K562 (cell line): Measurements from ENCODE around the gene GYS1. TPM values are rescaled to one million over a fixed set of nuclear protein-coding genes. Genes with fewer than 3 reads are reported as not detected.

Source experiments
- BRD4 ChIP-seq: fragments of 200-600 bp; sonication (generic); IDR thresholded peaks from 2 replicates; pipeline ENCODE4 v1.6.1; 2017; ENCODE audit warnings: inconsistent platforms
- CREBBP ChIP-seq: IDR thresholded peaks from one replicate; pipeline ENCODE4 v1.6.1; 2012; ENCODE audit warnings: low read depth, mild to moderate bottlenecking, control low read depth, inconsistent platforms, low read length
- EWSR1 ChIP-seq: fragments of 450-650 bp; IDR thresholded peaks from 2 replicates; pipeline ENCODE4 v1.6.1; 2018; ENCODE audit warnings: borderline replicate concordance, mild to moderate bottlenecking, low read depth, moderate library complexity; ENCODE audit not compliant: partially characterized antibody
- FOXM1 ChIP-seq, 2 experiments: fragments of 450-650 bp in 1 of 2; sonication (generic) in 1 of 2; formaldehyde crosslinking in 1 of 2; IDR thresholded peaks; 2 replicates each; pipeline versions ENCODE4 v1.6.1 to v1.9.0; 2017 to 2022; ENCODE audit warnings: low read depth in 2 of 2, mild to moderate bottlenecking in 2 of 2, missing genetic modification reagents in 1 of 2, moderate library complexity in 1 of 2
- HDAC6 ChIP-seq: IDR thresholded peaks from 2 replicates; pipeline ENCODE4 v1.6.1; 2012; ENCODE audit warnings: low read depth, mild to moderate bottlenecking, control low read depth, inconsistent platforms, low read length, moderate library complexity
- MCM3 ChIP-seq: fragments of 450-650 bp; IDR thresholded peaks from 2 replicates; pipeline ENCODE4 v1.6.1; 2016
- POLR2AphosphoS2 ChIP-seq: IDR thresholded peaks from 2 replicates; pipeline ENCODE4 v1.6.1; 2012; ENCODE audit warnings: low read length, improper control_type of control experiment
- SMC3 ChIP-seq: conservative IDR thresholded peaks from 2 replicates; pipeline ENCODE4 v1.6.1; 2011; ENCODE audit warnings: low read depth, low read length, improper control_type of control experiment; ENCODE audit not compliant: insufficient read depth
- ZNF184 ChIP-seq: sonication (generic); formaldehyde crosslinking; IDR thresholded peaks from 2 replicates; pipeline ENCODE4 v1.5.0; 2020; ENCODE audit warnings: missing genetic modification reagents
- ZNF408 ChIP-seq: fragments of 250-450 bp; sonication (Bioruptor Pico); IDR thresholded peaks from 2 replicates; pipeline ENCODE4 v1.4.0; 2020; ENCODE audit warnings: low read depth, mild to moderate bottlenecking, moderate library complexity
- ZNF785 ChIP-seq: fragments of 250-450 bp; sonication (Bioruptor Pico); IDR thresholded peaks from 2 replicates; pipeline ENCODE4 v1.4.0; 2020; ENCODE audit warnings: mild to moderate bottlenecking
- polyA plus RNA-seq, 8 experiments: library from polyadenylated mRNA; depleted of rRNA in 4 of 8; stranded (reverse) in 5 of 8; unstranded in 3 of 8; fragments of >200 nt; fragmentation: Nextera tagmentation in 2 of 8; fragmentation: Illumina TruSeq in 1 of 8; extraction: Ambion mirVana in 2 of 8; extraction: Trizol in 1 of 8; gene quantifications; 2 replicates each; pipeline versions ENCODE4 v1.2.1 to v1.2.3, GENCODE V29; 2011 to 2014; ENCODE audit warnings: inconsistent platforms in 1 of 8, missing spikeins in 1 of 8
- total RNA-seq, 7 experiments: library from RNA; depleted of rRNA in 6 of 7; stranded (reverse); fragments of >200 nt in 6 of 7; fragmentation: Illumina TruSeq in 2 of 7; extraction: Trizol in 2 of 7; gene quantifications; 2 replicates each; pipeline versions ENCODE4 v1.2.1 to v1.2.3, GENCODE V29; 2011 to 2021; ENCODE audit warnings: low replicate concordance in 1 of 7
- TF ChIP-seq, protein P1 (sequence below), 2 experiments: fragments of 450-650 bp; IDR thresholded peaks; 2 replicates each; pipeline ENCODE4 v1.6.1; 2016
- TF ChIP-seq, protein P2 (sequence below): fragments of 150-350 bp; IDR thresholded peaks from 2 replicates; pipeline ENCODE4 v1.6.1; 2014; ENCODE audit warnings: low read depth, mild to moderate bottlenecking, low read length, borderline replicate concordance
- TF ChIP-seq, protein P3 (sequence below): IDR thresholded peaks from 2 replicates; pipeline ENCODE4 v1.6.1; 2011; ENCODE audit not compliant: insufficient read length; ENCODE audit errors: extremely low read depth
- TF ChIP-seq, protein P4 (sequence below): fragments of 250-450 bp; sonication (Bioruptor Pico); IDR thresholded peaks from 2 replicates; pipeline ENCODE4 v1.5.0; 2021
- TF ChIP-seq, protein P5 (sequence below): IDR thresholded peaks from 3 replicates; pipeline ENCODE4 v1.6.1; 2011; ENCODE audit warnings: borderline replicate concordance, mild to moderate bottlenecking, moderate library complexity; ENCODE audit not compliant: insufficient read length; ENCODE audit errors: extremely low read depth
- TF ChIP-seq, protein P6 (sequence below), 2 experiments: fragments of 450-650 bp in 1 of 2; sonication (generic) in 1 of 2; formaldehyde crosslinking in 1 of 2; IDR thresholded peaks in 1 of 2; conservative IDR thresholded peaks in 1 of 2; 2 replicates each; pipeline versions ENCODE4 v1.6.1 to v1.8.1; 2016 to 2023; ENCODE audit warnings: mild to moderate bottlenecking in 2 of 2, moderate library complexity in 2 of 2, inconsistent platforms in 1 of 2, missing genetic modification reagents in 1 of 2

The GYS1 gene
- total and polyA plus RNA-seq, 9 of the 15 experiments (the other 6 are each of a cell fraction or from before 2014, with no cell fraction given): 1.9 to 31.1 (median 15.2) TPM

DNA sequence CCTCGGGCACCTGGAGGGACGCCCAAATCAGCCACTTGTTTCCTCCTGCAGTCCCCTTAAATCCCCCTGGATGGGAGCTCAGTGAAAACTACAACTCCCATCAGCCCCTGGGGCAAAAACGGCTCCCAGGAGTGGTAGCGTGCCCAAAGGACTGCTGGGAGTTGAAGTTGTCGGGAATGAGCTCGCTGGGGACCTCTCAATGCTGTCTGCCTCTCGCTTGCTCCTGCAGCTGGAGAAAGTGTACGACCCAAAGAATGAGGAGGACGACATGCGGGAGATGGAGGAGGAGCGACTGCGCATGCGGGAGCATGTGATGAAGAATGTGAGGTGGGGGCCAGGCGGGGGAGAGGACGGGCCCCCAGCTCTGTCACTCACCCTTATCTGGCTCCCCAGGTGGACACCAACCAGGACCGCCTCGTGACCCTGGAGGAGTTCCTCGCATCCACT, 74.3 kb downstream of the GYS1 start (continued):
- TF ChIP-seq, protein P1, sequence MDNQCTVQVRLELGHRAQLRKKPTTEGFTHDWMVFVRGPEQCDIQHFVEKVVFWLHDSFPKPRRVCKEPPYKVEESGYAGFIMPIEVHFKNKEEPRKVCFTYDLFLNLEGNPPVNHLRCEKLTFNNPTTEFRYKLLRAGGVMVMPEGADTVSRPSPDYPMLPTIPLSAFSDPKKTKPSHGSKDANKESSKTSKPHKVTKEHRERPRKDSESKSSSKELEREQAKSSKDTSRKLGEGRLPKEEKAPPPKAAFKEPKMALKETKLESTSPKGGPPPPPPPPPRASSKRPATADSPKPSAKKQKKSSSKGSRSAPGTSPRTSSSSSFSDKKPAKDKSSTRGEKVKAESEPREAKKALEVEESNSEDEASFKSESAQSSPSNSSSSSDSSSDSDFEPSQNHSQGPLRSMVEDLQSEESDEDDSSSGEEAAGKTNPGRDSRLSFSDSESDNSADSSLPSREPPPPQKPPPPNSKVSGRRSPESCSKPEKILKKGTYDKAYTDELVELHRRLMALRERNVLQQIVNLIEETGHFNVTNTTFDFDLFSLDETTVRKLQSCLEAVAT (IDR thresholded peaks at IDR 0.05): no peak
- TF ChIP-seq, protein P2, sequence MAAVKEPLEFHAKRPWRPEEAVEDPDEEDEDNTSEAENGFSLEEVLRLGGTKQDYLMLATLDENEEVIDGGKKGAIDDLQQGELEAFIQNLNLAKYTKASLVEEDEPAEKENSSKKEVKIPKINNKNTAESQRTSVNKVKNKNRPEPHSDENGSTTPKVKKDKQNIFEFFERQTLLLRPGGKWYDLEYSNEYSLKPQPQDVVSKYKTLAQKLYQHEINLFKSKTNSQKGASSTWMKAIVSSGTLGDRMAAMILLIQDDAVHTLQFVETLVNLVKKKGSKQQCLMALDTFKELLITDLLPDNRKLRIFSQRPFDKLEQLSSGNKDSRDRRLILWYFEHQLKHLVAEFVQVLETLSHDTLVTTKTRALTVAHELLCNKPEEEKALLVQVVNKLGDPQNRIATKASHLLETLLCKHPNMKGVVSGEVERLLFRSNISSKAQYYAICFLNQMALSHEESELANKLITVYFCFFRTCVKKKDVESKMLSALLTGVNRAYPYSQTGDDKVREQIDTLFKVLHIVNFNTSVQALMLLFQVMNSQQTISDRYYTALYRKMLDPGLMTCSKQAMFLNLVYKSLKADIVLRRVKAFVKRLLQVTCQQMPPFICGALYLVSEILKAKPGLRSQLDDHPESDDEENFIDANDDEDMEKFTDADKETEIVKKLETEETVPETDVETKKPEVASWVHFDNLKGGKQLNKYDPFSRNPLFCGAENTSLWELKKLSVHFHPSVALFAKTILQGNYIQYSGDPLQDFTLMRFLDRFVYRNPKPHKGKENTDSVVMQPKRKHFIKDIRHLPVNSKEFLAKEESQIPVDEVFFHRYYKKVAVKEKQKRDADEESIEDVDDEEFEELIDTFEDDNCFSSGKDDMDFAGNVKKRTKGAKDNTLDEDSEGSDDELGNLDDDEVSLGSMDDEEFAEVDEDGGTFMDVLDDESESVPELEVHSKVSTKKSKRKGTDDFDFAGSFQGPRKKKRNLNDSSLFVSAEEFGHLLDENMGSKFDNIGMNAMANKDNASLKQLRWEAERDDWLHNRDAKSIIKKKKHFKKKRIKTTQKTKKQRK: no peak
- TF ChIP-seq ZNF785 (CRISPR knock-in tag) (no peak), FOXM1 (IDR thresholded peaks at IDR 0.05; ENCODE audit: low read depth) (peak; percentile 40; the same call in 1 of the 2 replicates), FOXM1 (CRISPR knock-in tag; IDR thresholded peaks at IDR 0.05; ENCODE audit: low read depth) (no peak), BRD4 (no peak), ZNF408 (no peak), MCM3 (no peak), CREBBP (no peak), POLR2AphosphoS2 (peak; percentile 90; the same call in 1 of the 2 replicates), ZNF184 (CRISPR knock-in tag) (no peak), HDAC6 (no peak), SMC3 (no peak), EWSR1 (no peak)
- TF ChIP-seq, protein P3, sequence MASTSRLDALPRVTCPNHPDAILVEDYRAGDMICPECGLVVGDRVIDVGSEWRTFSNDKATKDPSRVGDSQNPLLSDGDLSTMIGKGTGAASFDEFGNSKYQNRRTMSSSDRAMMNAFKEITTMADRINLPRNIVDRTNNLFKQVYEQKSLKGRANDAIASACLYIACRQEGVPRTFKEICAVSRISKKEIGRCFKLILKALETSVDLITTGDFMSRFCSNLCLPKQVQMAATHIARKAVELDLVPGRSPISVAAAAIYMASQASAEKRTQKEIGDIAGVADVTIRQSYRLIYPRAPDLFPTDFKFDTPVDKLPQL: no peak
- TF ChIP-seq, protein P4, sequence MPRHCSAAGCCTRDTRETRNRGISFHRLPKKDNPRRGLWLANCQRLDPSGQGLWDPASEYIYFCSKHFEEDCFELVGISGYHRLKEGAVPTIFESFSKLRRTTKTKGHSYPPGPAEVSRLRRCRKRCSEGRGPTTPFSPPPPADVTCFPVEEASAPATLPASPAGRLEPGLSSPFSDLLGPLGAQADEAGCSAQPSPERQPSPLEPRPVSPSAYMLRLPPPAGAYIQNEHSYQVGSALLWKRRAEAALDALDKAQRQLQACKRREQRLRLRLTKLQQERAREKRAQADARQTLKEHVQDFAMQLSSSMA (CRISPR knock-in tag): no peak
- TF ChIP-seq, protein P5, sequence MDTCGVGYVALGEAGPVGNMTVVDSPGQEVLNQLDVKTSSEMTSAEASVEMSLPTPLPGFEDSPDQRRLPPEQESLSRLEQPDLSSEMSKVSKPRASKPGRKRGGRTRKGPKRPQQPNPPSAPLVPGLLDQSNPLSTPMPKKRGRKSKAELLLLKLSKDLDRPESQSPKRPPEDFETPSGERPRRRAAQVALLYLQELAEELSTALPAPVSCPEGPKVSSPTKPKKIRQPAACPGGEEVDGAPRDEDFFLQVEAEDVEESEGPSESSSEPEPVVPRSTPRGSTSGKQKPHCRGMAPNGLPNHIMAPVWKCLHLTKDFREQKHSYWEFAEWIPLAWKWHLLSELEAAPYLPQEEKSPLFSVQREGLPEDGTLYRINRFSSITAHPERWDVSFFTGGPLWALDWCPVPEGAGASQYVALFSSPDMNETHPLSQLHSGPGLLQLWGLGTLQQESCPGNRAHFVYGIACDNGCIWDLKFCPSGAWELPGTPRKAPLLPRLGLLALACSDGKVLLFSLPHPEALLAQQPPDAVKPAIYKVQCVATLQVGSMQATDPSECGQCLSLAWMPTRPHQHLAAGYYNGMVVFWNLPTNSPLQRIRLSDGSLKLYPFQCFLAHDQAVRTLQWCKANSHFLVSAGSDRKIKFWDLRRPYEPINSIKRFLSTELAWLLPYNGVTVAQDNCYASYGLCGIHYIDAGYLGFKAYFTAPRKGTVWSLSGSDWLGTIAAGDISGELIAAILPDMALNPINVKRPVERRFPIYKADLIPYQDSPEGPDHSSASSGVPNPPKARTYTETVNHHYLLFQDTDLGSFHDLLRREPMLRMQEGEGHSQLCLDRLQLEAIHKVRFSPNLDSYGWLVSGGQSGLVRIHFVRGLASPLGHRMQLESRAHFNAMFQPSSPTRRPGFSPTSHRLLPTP: no peak
- TF ChIP-seq, protein P6, sequence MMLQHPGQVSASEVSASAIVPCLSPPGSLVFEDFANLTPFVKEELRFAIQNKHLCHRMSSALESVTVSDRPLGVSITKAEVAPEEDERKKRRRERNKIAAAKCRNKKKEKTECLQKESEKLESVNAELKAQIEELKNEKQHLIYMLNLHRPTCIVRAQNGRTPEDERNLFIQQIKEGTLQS (IDR thresholded peaks at IDR 0.05): no peak
- TF ChIP-seq, protein P6 (CRISPR knock-in tag; conservative IDR thresholded peaks at IDR 0.05): no peak
